ENCODE results near the gene GPR85. TPM values are rescaled to one million over a fixed set of nuclear protein-coding genes. Genes with fewer than 3 reads are reported as not detected.

Gene GPR85
- total RNA-seq, 2 experiments from 2014 or later: not detected

Other genes starting within 250 kb of the GPR85 start
- 10 to 100 TPM; 36.0 to 38.5 TPM for gene SMIM30, start 31.7 kb upstream of the GPR85 start, total RNA-seq